MCF 10A (cell line): ENCODE measurements around the gene GRIK3. TPM values are rescaled to one million over a fixed set of nuclear protein-coding genes. Genes with fewer than 3 reads are reported as not detected.

Experiments used
- BruUV-seq: library from RNA; stranded (reverse); fragments of 400-500 nt; replicated peaks from 2 replicates; lab custom pipeline; 2021; lab: Mats Ljungman, UMichigan
- CTCF ChIA-PET: fragments of 300-600 bp; sonication (Branson Sonifier 250); formaldehyde crosslinking; extraction: SDS; loops from one replicate; lab custom pipeline; 2021; ENCODE audit warnings: antibody characterized with exemption, inconsistent platforms; lab: Yijun Ruan, JAX
- POLR2A ChIA-PET: fragments of 300-600, 350-650 bp; sonication (Branson Sonifier 250); formaldehyde crosslinking; extraction: SDS; loops from one replicate; lab custom pipeline; 2020; ENCODE audit warnings: antibody characterized with exemption, inconsistent platforms; lab: Yijun Ruan, JAX
- DNase-seq: peaks from one replicate; pipeline ENCODE4 v3.0.0-alpha.2; 2018; ENCODE audit not compliant: unreplicated experiment
- H3K27ac Mint-ChIP-seq: one replicate; pipeline ENCODE4 v1.8.0; 2022; ENCODE audit warnings: mild to moderate bottlenecking, low read depth, mixed read lengths; ENCODE audit not compliant: unreplicated experiment
- H3K27me3 Mint-ChIP-seq: one replicate; pipeline ENCODE4 v1.8.0; 2022; ENCODE audit warnings: mixed read lengths; ENCODE audit not compliant: insufficient read depth, unreplicated experiment
- H3K36me3 Mint-ChIP-seq: one replicate; pipeline ENCODE4 v1.8.0; 2022; ENCODE audit warnings: mild to moderate bottlenecking, moderate library complexity, mixed read lengths; ENCODE audit not compliant: insufficient read depth, unreplicated experiment
- H3K4me1 Mint-ChIP-seq: one replicate; pipeline ENCODE4 v1.8.0; 2022; ENCODE audit warnings: mixed read lengths; ENCODE audit not compliant: insufficient read depth, unreplicated experiment
- H3K4me3 Mint-ChIP-seq: one replicate; pipeline ENCODE4 v1.8.0; 2022; ENCODE audit warnings: mild to moderate bottlenecking, moderate library complexity, mixed read lengths; ENCODE audit not compliant: unreplicated experiment
- H3K9me3 Mint-ChIP-seq: one replicate; pipeline ENCODE4 v1.8.0; 2022; ENCODE audit warnings: mixed read lengths; ENCODE audit not compliant: unreplicated experiment
- CTCF ChIP-seq: fragments of 200-600 bp; IDR thresholded peaks from one replicate; pipeline ENCODE4 v1.8.0; 2022; ENCODE audit warnings: antibody characterized with exemption, mild to moderate bottlenecking; ENCODE audit not compliant: unreplicated experiment
- intact Hi-C: fragments of 100-400 bp; cut with micrococcal nuclease; formaldehyde crosslinking; loops from 2 replicates; pipeline ENCODE4 v1.14.1; 2022
- total RNA-seq: library from RNA; stranded (reverse); gene quantifications from 2 replicates; pipeline ENCODE4 v1.2.3, GENCODE V29; 2022

GRIK3 gene
- total RNA-seq, 1 experiment from 2014 or later = not detected

DNA sequence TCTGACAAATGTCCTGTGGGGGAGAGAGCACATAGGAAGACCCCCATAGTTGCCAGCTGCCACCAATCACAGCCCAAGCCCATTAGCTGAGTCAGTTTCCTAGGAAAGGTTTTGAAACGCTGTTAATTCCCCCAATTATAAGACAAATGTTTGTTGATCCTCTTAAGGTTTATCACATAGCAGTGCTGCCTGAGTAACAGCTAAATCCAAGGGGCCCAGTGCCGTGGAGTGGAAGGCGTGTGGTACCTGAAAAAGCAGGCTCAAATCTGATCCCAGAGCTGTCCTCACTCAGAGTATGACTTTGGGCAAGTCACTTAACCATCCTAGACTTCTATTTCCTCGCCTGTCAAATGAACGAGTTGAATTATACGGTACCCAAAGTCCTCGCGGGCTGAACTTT lies 69.5 kb downstream of the GRIK3 start:
- no peak for TF ChIP-seq CTCF
- CTCF ChIA-PET = no interaction called here
- peaks cover 43% of the 10 kb centered on the region for H3K9me3 Mint-ChIP-seq
- no peaks in the 10 kb centered on the region for H3K4me1 Mint-ChIP-seq
- no peak for DNase-seq
- no peak overlapping the region for H3K27ac Mint-ChIP-seq
- no TSS peak for BruUV-seq
- intact Hi-C loops = no loop called here
- POLR2A ChIA-PET = no interaction called here
- H3K36me3 Mint-ChIP-seq = no peaks in the 10 kb centered on the region
- no peaks in the 10 kb centered on the region for H3K27me3 Mint-ChIP-seq
- H3K4me3 Mint-ChIP-seq = no peak overlapping the region

DNA sequence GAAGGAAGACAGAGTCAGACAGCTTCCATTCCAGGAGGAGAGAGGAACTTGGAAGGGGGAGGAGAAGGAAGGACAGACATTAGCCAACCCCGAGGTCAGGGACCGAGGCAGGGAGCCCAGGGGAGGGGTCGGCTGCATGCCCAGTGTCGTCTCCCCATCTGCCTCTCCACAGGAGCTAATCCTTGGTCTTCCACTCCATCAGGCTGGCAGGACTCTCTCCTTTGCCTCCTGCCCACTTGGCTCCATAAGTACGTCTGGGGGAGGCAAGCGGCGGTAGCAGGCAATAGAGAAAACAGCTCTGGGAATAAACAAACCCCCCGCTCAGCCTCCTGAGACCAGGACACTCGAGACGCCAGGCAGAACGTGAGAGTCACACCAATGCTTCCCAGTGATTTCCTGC lies 71.3 kb downstream of the GRIK3 start:
- Mint-ChIP-seq H3K9me3 (peaks cover 36% of the 10 kb centered on the region), H3K27me3 (no peaks in the 10 kb centered on the region)

DNA sequence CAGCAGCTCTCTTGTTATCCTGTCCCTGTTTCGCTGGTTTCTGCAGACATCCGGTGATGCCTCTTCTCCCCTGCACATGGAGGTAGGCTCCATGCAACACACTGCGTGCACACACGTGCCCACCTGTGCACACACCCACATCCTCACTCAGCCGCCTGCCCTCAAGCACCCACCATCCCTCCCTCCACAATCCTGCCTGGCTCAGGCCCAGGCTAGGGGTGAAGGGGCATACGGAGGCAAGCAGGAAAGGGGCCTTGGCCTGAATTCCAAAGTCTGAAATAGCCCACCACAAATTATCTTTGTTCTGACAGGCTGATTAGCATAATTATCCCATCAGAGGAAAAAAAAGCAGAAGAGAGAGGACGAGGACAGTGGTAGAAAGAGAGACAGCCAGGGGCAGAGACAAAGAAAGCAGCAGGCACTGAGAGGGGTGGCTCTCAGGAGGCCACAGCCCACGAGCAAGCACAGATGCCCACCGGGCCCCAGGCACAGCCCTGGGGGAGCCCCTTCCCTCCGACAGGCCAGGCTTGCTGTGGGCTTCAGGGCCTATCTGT lies 73.2 kb downstream of the GRIK3 start:
- ChIA-PET POLR2A (no interaction called here), CTCF (no interaction called here)
- no peaks in the 10 kb centered on the region for H3K36me3 Mint-ChIP-seq
- H3K27me3 Mint-ChIP-seq = no peaks in the 10 kb centered on the region
- intact Hi-C loops = no loop called here
- TF ChIP-seq CTCF = no peak
- BruUV-seq = no TSS peak
- DNase-seq = no peak
- H3K9me3 Mint-ChIP-seq = peaks cover 28% of the 10 kb centered on the region
- no peak overlapping the region for H3K4me3 Mint-ChIP-seq
- H3K4me1 Mint-ChIP-seq = no peaks in the 10 kb centered on the region
- H3K27ac Mint-ChIP-seq = no peak overlapping the region

More for the DNA sequence above, 71.3 kb downstream of the GRIK3 start:
- Mint-ChIP-seq H3K36me3 (no peaks in the 10 kb centered on the region), H3K27ac (no peak overlapping the region), H3K4me3 (no peak overlapping the region), H3K4me1 (no peaks in the 10 kb centered on the region)
- ChIA-PET POLR2A (no interaction called here), CTCF (interaction anchor here (0.6 kb wide), 1 partner anchor 70 kb away, joined by 4 read pairs; no protein-coding TSS in a partner anchor)
- no TSS peak for BruUV-seq
- no peak for DNase-seq
- intact Hi-C loops = no loop called here
- no peak for TF ChIP-seq CTCF

DNA sequence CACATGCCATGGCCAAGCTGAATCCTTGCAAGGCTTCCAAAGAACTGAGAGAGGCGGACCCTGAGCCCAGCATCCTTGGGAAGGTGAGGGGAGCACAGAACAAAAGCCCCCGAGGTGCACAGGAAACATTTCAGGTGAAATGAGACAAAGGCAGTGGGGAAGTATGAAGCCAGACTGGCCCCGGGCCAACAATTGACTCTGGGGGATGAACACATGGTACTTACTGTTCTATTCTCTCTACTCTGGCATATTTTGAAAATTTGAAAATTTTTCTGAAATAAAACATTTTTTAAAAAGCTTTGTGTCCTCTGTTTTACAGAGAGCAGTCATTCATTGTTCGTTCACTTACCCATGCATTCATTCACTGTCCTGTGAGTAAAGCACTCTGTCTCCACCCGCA lies 77.7 kb downstream of the GRIK3 start:
- Mint-ChIP-seq H3K27ac (no peak overlapping the region), H3K36me3 (no peaks in the 10 kb centered on the region), H3K9me3 (peaks cover 23% of the 10 kb centered on the region), H3K4me1 (no peaks in the 10 kb centered on the region), H3K4me3 (no peak overlapping the region), H3K27me3 (peaks cover under 1% of the 10 kb centered on the region)
- DNase-seq = no peak
- intact Hi-C loops = no loop called here
- ChIA-PET CTCF (no interaction called here), POLR2A (interaction anchor here (0.6 kb wide), 1 partner anchor 15 kb away, joined by 3 read pairs; no protein-coding TSS in a partner anchor)
- TF ChIP-seq CTCF = no peak
- no TSS peak for BruUV-seq
